Neuronal stem cell (in vitro differentiated cells): ENCODE data around the gene MLIP.

Source experiments
- DNase-seq: peaks from one replicate; pipeline ENCODE4 v3.0.0-alpha.2; 2013; ENCODE audit warnings: low spot score
- H2AFZ ChIP-seq: one replicate; pipeline ENCODE4 v1.6.1; 2013; ENCODE audit warnings: mild to moderate bottlenecking, low read length, inconsistent platforms
- H2AK5ac ChIP-seq: 2 replicates; pipeline ENCODE4 v1.6.1; 2013; ENCODE audit warnings: low read depth, mild to moderate bottlenecking, inconsistent platforms, low read length, moderate library complexity, mixed read lengths
- H2BK120ac ChIP-seq: 2 replicates; pipeline ENCODE4 v1.6.1; 2013; ENCODE audit warnings: low read depth, mild to moderate bottlenecking, inconsistent platforms, low read length, moderate library complexity, mixed read lengths
- H2BK12ac ChIP-seq: one replicate; pipeline ENCODE4 v1.6.1; 2013; ENCODE audit warnings: low read length, inconsistent platforms
- H2BK15ac ChIP-seq: 2 replicates; pipeline ENCODE4 v1.6.1; 2013; ENCODE audit warnings: mild to moderate bottlenecking, low read length, inconsistent platforms, mixed read lengths
- H2BK5ac ChIP-seq: one replicate; pipeline ENCODE4 v1.6.1; 2013; ENCODE audit warnings: inconsistent platforms, mild to moderate bottlenecking, low read length, moderate library complexity
- H3K14ac ChIP-seq: one replicate; pipeline ENCODE4 v1.6.1; 2013; ENCODE audit warnings: low read length, inconsistent platforms
- H3K18ac ChIP-seq: 2 replicates; pipeline ENCODE4 v1.6.1; 2013; ENCODE audit warnings: low read length, inconsistent platforms
- H3K23ac ChIP-seq: 2 replicates; pipeline ENCODE4 v1.6.1; 2013; ENCODE audit warnings: low read depth, mild to moderate bottlenecking, mixed read lengths, low read length, inconsistent platforms; ENCODE audit not compliant: poor library complexity
- H3K27ac ChIP-seq: replicated peaks from 3 replicates; pipeline ENCODE4 v1.5.1; 2013; ENCODE audit warnings: low read length, inconsistent platforms
- H3K27me3 ChIP-seq, 3 experiments: 2 replicates each; pipeline ENCODE4 v1.6.1; 2013; ENCODE audit warnings: low read length in 3 of 3, mild to moderate bottlenecking in 2 of 3, inconsistent platforms in 1 of 3, low read depth in 1 of 3, mixed read lengths in 1 of 3, moderate library complexity in 1 of 3; ENCODE audit not compliant: control insufficient read depth in 3 of 3, insufficient read depth in 3 of 3
- H3K36me3 ChIP-seq, 2 donors: replicated peaks in 1 of 2; 2 replicates each; pipeline ENCODE4 v1.6.1; 2013; ENCODE audit warnings: low read length in 2 of 2; ENCODE audit not compliant: control insufficient read depth in 2 of 2, insufficient read depth in 2 of 2
- H3K4ac ChIP-seq: 2 replicates; pipeline ENCODE4 v1.6.1; 2013; ENCODE audit warnings: inconsistent platforms, mild to moderate bottlenecking, low read length, moderate library complexity
- H3K4me1 ChIP-seq, 2 donors: 1 replicate in 1 of 2; 2 replicates in 1 of 2; pipeline ENCODE4 v1.6.1; 2013; ENCODE audit warnings: low read length in 2 of 2, low read depth in 1 of 2; ENCODE audit not compliant: control insufficient read depth in 2 of 2, insufficient read depth in 1 of 2
- H3K4me2 ChIP-seq: one replicate; pipeline ENCODE4 v1.6.1; 2013; ENCODE audit warnings: mild to moderate bottlenecking, low read length, inconsistent platforms; ENCODE audit not compliant: insufficient read depth, poor library complexity, severe bottlenecking
- H3K4me3 ChIP-seq, 2 donors: 2 replicates each; pipeline ENCODE4 v1.5.1; 2013; ENCODE audit warnings: low read length in 2 of 2, mild to moderate bottlenecking in 2 of 2, inconsistent platforms in 1 of 2, moderate library complexity in 1 of 2
- H3K79me1 ChIP-seq: one replicate; pipeline ENCODE4 v1.6.1; 2013; ENCODE audit warnings: low read depth, mild to moderate bottlenecking, inconsistent platforms, low read length, moderate library complexity
- H3K9ac ChIP-seq: one replicate; pipeline ENCODE4 v1.6.1; 2013; ENCODE audit warnings: mild to moderate bottlenecking, low read depth, low read length, inconsistent platforms; ENCODE audit not compliant: poor library complexity
- H3K9me3 ChIP-seq, 2 donors: replicated peaks in 1 of 2; 2 replicates each; pipeline versions ENCODE3 to v1.6.1; 2013; ENCODE audit warnings: low read length in 2 of 2, mild to moderate bottlenecking in 2 of 2, inconsistent platforms in 1 of 2, low read depth in 1 of 2, mixed read lengths in 1 of 2, moderate library complexity in 1 of 2; ENCODE audit not compliant: control insufficient read depth in 2 of 2, insufficient read depth in 1 of 2
- H4K8ac ChIP-seq: one replicate; pipeline ENCODE4 v1.6.1; 2013; ENCODE audit warnings: low read depth, mild to moderate bottlenecking, inconsistent platforms, low read length, moderate library complexity
- H4K91ac ChIP-seq: one replicate; pipeline ENCODE4 v1.6.1; 2013; ENCODE audit warnings: low read length, low read depth, mild to moderate bottlenecking, inconsistent platforms; ENCODE audit not compliant: poor library complexity
- WGBS, 2 donors: extraction: QIAGEN DNeasy Blood & Tissue Kit; methylation state at CpG; one replicate each; pipeline ENCODE4 v1.1.7; 2013; ENCODE audit warnings: missing lambda C conversion rate in 2 of 2, mixed read lengths in 1 of 2; ENCODE audit not compliant: insufficient read length in 2 of 2, insufficient replicate concordance in 1 of 2; ENCODE audit errors: extremely low coverage in 2 of 2; 5-methylcytosine and 5-hydroxymethylcytosine counted together

MLIP gene

DNA sequence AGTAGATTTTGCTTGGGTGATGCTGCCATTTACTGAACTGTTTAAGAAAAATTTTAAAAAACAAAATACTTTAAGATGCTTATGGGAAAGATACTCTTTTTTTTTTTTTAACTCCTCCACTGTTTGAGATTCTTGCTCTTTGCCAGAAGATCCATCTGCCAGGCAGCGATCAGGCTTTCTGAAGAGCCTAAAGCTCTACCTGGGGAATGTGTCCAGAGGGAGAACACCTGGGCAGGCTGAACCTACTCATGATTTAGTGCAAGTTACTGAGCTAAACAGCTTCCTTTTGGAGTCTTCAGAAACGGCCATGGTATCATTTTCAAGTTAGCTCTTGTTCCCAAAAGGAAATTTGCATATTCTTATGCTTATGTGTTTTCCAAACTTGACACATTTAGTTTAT lies 23.5 kb upstream of the MLIP start:
- Histone ChIP-seq H3K23ac (no peak overlapping the region), H2BK15ac (no peak overlapping the region), H3K27ac (no peak overlapping the region), H2AFZ (no peak overlapping the region), H3K27me3 (no peaks in the 10 kb centered on the region), H3K36me3 (no peaks in the 10 kb centered on the region), H3K4me3 (no peak overlapping the region), H2AK5ac (no peak overlapping the region), H2BK12ac (no peak overlapping the region), H3K9me3 (no peaks in the 10 kb centered on the region), H3K14ac (no peak overlapping the region), H4K8ac (no peak overlapping the region), H3K18ac (no peak overlapping the region), H3K79me1 (no peaks in the 10 kb centered on the region), H2BK5ac (no peak overlapping the region), H3K4ac (no peak overlapping the region), H2BK120ac (no peak overlapping the region), H4K91ac (no peak overlapping the region), H3K4me2 (no peak overlapping the region), H3K4me1 (peaks cover 2 to 12% of the 10 kb centered on the region in 2 donors), H3K9ac (no peak overlapping the region)
- DNase-seq = no peak
- no CpG with 5 or more reads among the region's 2 CpGs for WGBS, 2 donors

GRCh38 chr6:54093326-54093948 lies 17.8 kb upstream of the MLIP start:
- H3K36me3 ChIP-seq = no peaks in the 10 kb centered on the region
- H3K27me3 ChIP-seq = no peaks in the 10 kb centered on the region
- peaks cover 0 to 15% of the 10 kb centered on the region in 2 donors for H3K4me1 ChIP-seq
- no peak overlapping the region for H3K27ac ChIP-seq
- no peaks in the 10 kb centered on the region for H3K79me1 ChIP-seq
- no peak for DNase-seq
- H3K9me3 ChIP-seq = no peaks in the 10 kb centered on the region
- no peak overlapping the region for H4K8ac ChIP-seq
- H3K18ac ChIP-seq = no peak overlapping the region
- H2BK5ac ChIP-seq = no peak overlapping the region
- no peak overlapping the region for H2BK15ac ChIP-seq
- no peak overlapping the region for H2AK5ac ChIP-seq
- H2BK120ac ChIP-seq = no peak overlapping the region
- no peak overlapping the region for H3K4ac ChIP-seq
- 100% methylated on average over 1 of the region's 6 CpGs; no CpG with 5 or more reads in 1 of the 2 donors for WGBS, 2 donors
- no peak overlapping the region for H4K91ac ChIP-seq
- H2AFZ ChIP-seq = no peak overlapping the region
- H2BK12ac ChIP-seq = no peak overlapping the region
- no peak overlapping the region for H3K9ac ChIP-seq
- no peak overlapping the region for H3K14ac ChIP-seq
- H3K4me3 ChIP-seq = no peak overlapping the region
- H3K4me2 ChIP-seq = no peak overlapping the region
- H3K23ac ChIP-seq = no peak overlapping the region

- Histone ChIP-seq H3K9ac (no peak overlapping the region), H2AFZ (no peak overlapping the region)
Observed at GRCh38 chr6:54094293-54094692, 16.9 kb upstream of the MLIP start.

DNA sequence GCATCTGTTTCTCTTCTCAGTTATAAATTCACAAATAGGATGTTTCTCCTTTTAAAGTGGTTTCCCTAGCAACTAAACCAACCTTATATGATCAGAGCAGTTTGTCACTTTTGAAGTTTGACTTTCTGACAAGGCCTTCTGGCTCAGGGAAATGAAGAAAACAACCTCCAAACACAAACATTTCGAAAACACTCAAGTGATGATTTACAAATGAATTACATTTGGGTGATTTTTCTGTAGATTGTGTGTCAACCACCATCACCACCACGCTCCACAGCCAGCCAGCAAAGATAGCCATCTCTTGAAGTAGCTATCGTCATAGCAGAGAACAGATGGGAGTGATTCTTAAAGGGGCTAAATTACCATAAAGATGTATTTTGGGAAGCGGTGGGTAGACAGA lies 16.5 kb upstream of the MLIP start:
- H3K4ac ChIP-seq = no peak overlapping the region
- H2BK15ac ChIP-seq = no peak overlapping the region
- H4K8ac ChIP-seq = no peak overlapping the region
- no peak overlapping the region for H2AFZ ChIP-seq
- no peak for DNase-seq
- no peak overlapping the region for H3K18ac ChIP-seq
- no peaks in the 10 kb centered on the region for H3K27me3 ChIP-seq
- H2BK5ac ChIP-seq = no peak overlapping the region
- no CpG with 5 or more reads among the region's 4 CpGs for WGBS, 2 donors
- H3K9ac ChIP-seq = no peak overlapping the region
- no peak overlapping the region for H3K27ac ChIP-seq
- H2AK5ac ChIP-seq = no peak overlapping the region
- H3K23ac ChIP-seq = no peak overlapping the region
- H3K9me3 ChIP-seq = no peaks in the 10 kb centered on the region
- H2BK120ac ChIP-seq = no peak overlapping the region
- no peaks in the 10 kb centered on the region for H3K36me3 ChIP-seq
- no peak overlapping the region for H2BK12ac ChIP-seq
- H3K4me1 ChIP-seq = peaks cover 0 to 15% of the 10 kb centered on the region in 2 donors
- no peaks in the 10 kb centered on the region for H3K79me1 ChIP-seq
- no peak overlapping the region for H4K91ac ChIP-seq
- no peak overlapping the region for H3K14ac ChIP-seq
- no peak overlapping the region for H3K4me2 ChIP-seq
- H3K4me3 ChIP-seq = no peak overlapping the region

More at GRCh38 chr6:54094293-54094692, 16.9 kb upstream of the MLIP start:
- H3K79me1 ChIP-seq = no peaks in the 10 kb centered on the region
- H2BK15ac ChIP-seq = no peak overlapping the region
- no peak overlapping the region for H3K27ac ChIP-seq
- H3K23ac ChIP-seq = no peak overlapping the region
- DNase-seq = no peak
- peaks cover 0 to 15% of the 10 kb centered on the region in 2 donors for H3K4me1 ChIP-seq
- H2BK12ac ChIP-seq = no peak overlapping the region
- H2BK120ac ChIP-seq = no peak overlapping the region
- no peak overlapping the region for H4K8ac ChIP-seq
- no peak overlapping the region for H3K4me2 ChIP-seq
- H2BK5ac ChIP-seq = no peak overlapping the region
- no peak overlapping the region for H3K14ac ChIP-seq
- H2AK5ac ChIP-seq = no peak overlapping the region
- no peak overlapping the region for H3K18ac ChIP-seq
- H3K4me3 ChIP-seq = no peak overlapping the region
- no peak overlapping the region for H3K4ac ChIP-seq
- H3K9me3 ChIP-seq = no peaks in the 10 kb centered on the region
- no peaks in the 10 kb centered on the region for H3K27me3 ChIP-seq
- no peaks in the 10 kb centered on the region for H3K36me3 ChIP-seq
- H4K91ac ChIP-seq = no peak overlapping the region
